Activated CD8-positive, alpha-beta T cell treated with anti-CD3 and anti-CD28 coated beads for 36 hours (primary cell): ENCODE data around the gene RBMX. TPM values are rescaled to one million over a fixed set of nuclear protein-coding genes. Genes with fewer than 3 reads are reported as not detected.
"Not testable (repeated sequence)": the region's sequence is repeated elsewhere in the genome, so short reads cannot be mapped to it uniquely, and the experiment has no call there.

Experiments used
- ATAC-seq: fragments of 200-7000 bp; cut with Tn5 transposase; one replicate; pipeline ENCODE4 v1.10.0; 2021; ENCODE audit warnings: mild to moderate bottlenecking, moderate library complexity
- CTCF ChIA-PET: fragments of 350-600 bp; sonication (Branson Sonifier 250); formaldehyde crosslinking; loops from one replicate; lab custom pipeline; 2021; ENCODE audit warnings: antibody characterized with exemption; lab: Charles Lee
- POLR2A ChIA-PET: fragments of 350-600 bp; sonication (Branson Sonifier 250); formaldehyde crosslinking; loops from one replicate; lab custom pipeline; 2021; ENCODE audit warnings: antibody characterized with exemption; lab: Charles Lee
- DNase-seq: peaks from one replicate; pipeline ENCODE4 v3.0.0-alpha.2; 2020
- H3K27ac Mint-ChIP-seq: one replicate; pipeline ENCODE4 v1.8.0; 2021; ENCODE audit warnings: mild to moderate bottlenecking, mixed read lengths
- H3K27me3 Mint-ChIP-seq: one replicate; pipeline ENCODE4 v1.8.0; 2021; ENCODE audit warnings: mixed read lengths
- H3K36me3 Mint-ChIP-seq: one replicate; pipeline ENCODE4 v1.8.0; 2021; ENCODE audit warnings: low read depth, mixed read lengths
- H3K4me1 Mint-ChIP-seq: one replicate; pipeline ENCODE4 v1.8.0; 2021; ENCODE audit warnings: low read depth, mixed read lengths
- H3K4me3 Mint-ChIP-seq: one replicate; pipeline ENCODE4 v1.8.0; 2021; ENCODE audit warnings: mild to moderate bottlenecking, moderate library complexity, mixed read lengths
- H3K9me3 Mint-ChIP-seq: one replicate; pipeline ENCODE4 v1.8.0; 2021; ENCODE audit warnings: mixed read lengths
- CTCF ChIP-seq: fragments of 200-600 bp; IDR thresholded peaks from one replicate; pipeline ENCODE4 v1.8.0; 2022; ENCODE audit warnings: antibody characterized with exemption, mild to moderate bottlenecking
- intact Hi-C: fragments of 100-400 bp; cut with micrococcal nuclease; formaldehyde crosslinking; loops from one replicate; pipeline ENCODE4 v1.10.0; 2022
- total RNA-seq, 2 experiments: library from RNA; stranded (reverse); gene quantifications; one replicate each; pipeline ENCODE4 v1.2.3, GENCODE V29; 2021

Gene RBMX
- total RNA-seq, 2 experiments from 2014 or later: 285 TPM

- H3K9me3 Mint-ChIP-seq: no peaks in the 10 kb centered on the region
- H3K4me1 Mint-ChIP-seq: peaks cover 16% of the 10 kb centered on the region
- no peak for TF ChIP-seq CTCF
- no peaks in the 10 kb centered on the region for H3K36me3 Mint-ChIP-seq
- no peaks in the 10 kb centered on the region for H3K27me3 Mint-ChIP-seq
- ChIA-PET CTCF (no interaction called here), POLR2A (no interaction called here)
- no peak overlapping the region for H3K4me3 Mint-ChIP-seq
- ATAC-seq (no peak), DNase-seq (no peak)
- no peak overlapping the region for H3K27ac Mint-ChIP-seq
- intact Hi-C loops: no loop called here
Observed at GRCh38 chrX:136906921-136907510, 26.5 kb upstream of the RBMX start.

GRCh38 chrX:136904067-136904466 lies 23.5 kb upstream of the RBMX start:
- intact Hi-C loops: not testable (repeated sequence)
- POLR2A ChIA-PET: interaction anchor here (1.4 kb wide), 1 partner anchor 23 kb away, joined by 7 read pairs; the partner anchor contains the start of gene RBMX

GRCh38 chrX:136900071-136900470 lies 19.5 kb upstream of the RBMX start:
- intact Hi-C loops, ATAC-seq, H3K4me3 Mint-ChIP-seq, CTCF ChIA-PET, H3K36me3 Mint-ChIP-seq, H3K27ac Mint-ChIP-seq, DNase-seq, POLR2A ChIA-PET, H3K9me3 Mint-ChIP-seq, H3K4me1 Mint-ChIP-seq, H3K27me3 Mint-ChIP-seq: not testable (repeated sequence)

More at GRCh38 chrX:136904067-136904466, 23.5 kb upstream of the RBMX start:
- CTCF ChIA-PET: interaction anchor here (1.1 kb wide), 1 partner anchor 194 kb away, joined by 5 read pairs; no protein-coding TSS in a partner anchor
- not testable (repeated sequence) for H3K27me3 Mint-ChIP-seq, H3K4me1 Mint-ChIP-seq, H3K27ac Mint-ChIP-seq, ATAC-seq, H3K36me3 Mint-ChIP-seq, H3K9me3 Mint-ChIP-seq, DNase-seq, H3K4me3 Mint-ChIP-seq

GRCh38 chrX:136899221-136899620 lies 18.7 kb upstream of the RBMX start:
- ChIA-PET POLR2A (no interaction called here), CTCF (no interaction called here)
- H3K4me3 Mint-ChIP-seq: no peak overlapping the region
- TF ChIP-seq CTCF: no peak
- no peaks in the 10 kb centered on the region for H3K36me3 Mint-ChIP-seq
- H3K9me3 Mint-ChIP-seq: no peaks in the 10 kb centered on the region
- no peak overlapping the region for H3K27ac Mint-ChIP-seq
- ATAC-seq: no peak
- DNase-seq: no peak
- intact Hi-C loops: no loop called here
- H3K27me3 Mint-ChIP-seq: no peaks in the 10 kb centered on the region
- peaks cover 4% of the 10 kb centered on the region for H3K4me1 Mint-ChIP-seq

- CTCF ChIA-PET, H3K4me1 Mint-ChIP-seq, POLR2A ChIA-PET, H3K9me3 Mint-ChIP-seq, H3K27ac Mint-ChIP-seq, DNase-seq, intact Hi-C loops, ATAC-seq, H3K36me3 Mint-ChIP-seq, H3K4me3 Mint-ChIP-seq, H3K27me3 Mint-ChIP-seq: not testable (repeated sequence)
Observed at GRCh38 chrX:136898752-136899151, 18.2 kb upstream of the RBMX start.

GRCh38 chrX:136896121-136896914 lies 15.8 kb upstream of the RBMX start:
- Mint-ChIP-seq H3K27me3 (no peaks in the 10 kb centered on the region), H3K4me3 (no peak overlapping the region), H3K4me1 (peaks cover 4% of the 10 kb centered on the region), H3K36me3 (no peaks in the 10 kb centered on the region), H3K9me3 (no peaks in the 10 kb centered on the region), H3K27ac (no peak overlapping the region)
- CTCF ChIA-PET: no interaction called here
- no peak for TF ChIP-seq CTCF
- intact Hi-C loops: no loop called here
- ATAC-seq: no peak
- POLR2A ChIA-PET: interaction anchor here (1.0 kb wide), 1 partner anchor 16 kb away, joined by 4 read pairs; the partner anchor contains the start of gene RBMX
- no peak for DNase-seq
